ENCODE results near the gene CDKN2D. TPM values are rescaled to one million over a fixed set of nuclear protein-coding genes. Genes with fewer than 3 reads are reported as not detected.

Gene CDKN2D
- total and polyA plus RNA-seq, 2 of the 8 experiments (the other 6 are each of a cell fraction or from before 2014, with no cell fraction given): 3.0 to 4.0 TPM

- TF ChIP-seq TEAD4 (IDR thresholded peaks at IDR 0.05; ENCODE audit: low read depth, low read length) (0 out of 2 replicates have a peak, but pooled peaks have one; percentile 48), PHF8 (conservative IDR thresholded peaks at IDR 0.05; ENCODE audit: low read depth, low read length) (no peak)
- Histone ChIP-seq H3K9me3 (ENCODE audit: insufficient read depth in 2 of 2, low read depth in 1 of 2, low read length in 1 of 2) (no peaks in the 10 kb centered on the region), H3K18ac (ENCODE audit: extremely low read depth, low read length) (peak overlapping the region; percentile 25), H2BK5ac (ENCODE audit: low read depth, low read length) (0 out of 2 replicates have a peak overlapping the region, but pooled peaks have one; percentile 52), H3K4me2 (ENCODE audit: insufficient read depth in 1 of 2, low read depth in 2 of 2, low read length in 2 of 2) (peak overlapping the region; percentile 80 to 94), H3K56ac (replicated peaks; ENCODE audit: insufficient read length, low read depth, low read length) (peak overlapping the region; percentile 32), H3K36me3 (ENCODE audit: control insufficient read depth in 2 of 4, insufficient read depth in 4 of 4, low read length in 3 of 4) (no peaks in the 10 kb centered on the region), H2BK15ac (ENCODE audit: low read length) (0 out of 2 replicates have a peak overlapping the region, but pooled peaks have one; percentile 18), H3K27ac (ENCODE audit: low read depth, low read length) (no peak overlapping the region), H2BK20ac (ENCODE audit: low read length) (no peak overlapping the region), H3K4me3 (ENCODE audit: extremely low read depth in 1 of 4, insufficient read depth in 2 of 4, low read depth in 3 of 4, low read length in 4 of 4) (peak overlapping the region; percentile 79 to 98 (median 88)), H2BK120ac (replicated peaks; ENCODE audit: low read depth, low read length) (no peak overlapping the region), H3K79me2 (ENCODE audit: control insufficient read depth in 1 of 2, insufficient read depth in 2 of 2, low read length in 2 of 2) (peaks cover 0 to 9% of the 10 kb centered on the region in 2 experiments; a peak in 1 of 4 replicates), H4K20me1 (replicated peaks in 1 of 2; ENCODE audit: control insufficient read depth in 1 of 2, insufficient read depth in 2 of 2, low read length in 2 of 2) (no peaks in the 10 kb centered on the region), H3K4me1 (replicated peaks in 1 of 4; ENCODE audit: control insufficient read depth in 3 of 4, insufficient read depth in 4 of 4, low read length in 3 of 4) (peaks cover 0 to 11% (median 7%) of the 10 kb centered on the region in 4 experiments; a peak in 6 of 7 replicates), H2AK5ac (ENCODE audit: low read depth, low read length) (peak overlapping the region; percentile 70; the same call in 1 of the 2 replicates), H3K9ac (replicated peaks in 1 of 4; ENCODE audit: extremely low read depth in 1 of 4, low read depth in 3 of 4, low read length in 3 of 4) (peak overlapping the region; percentile 38 to 86 (median 70)), H3K4ac (replicated peaks; ENCODE audit: insufficient read length, low read depth, low read length) (no peak overlapping the region), H4K8ac (ENCODE audit: extremely low read depth, insufficient read depth, low read length) (peak overlapping the region; percentile 53), H3K14ac (ENCODE audit: insufficient read length) (no peak overlapping the region), H4K91ac (replicated peaks; ENCODE audit: insufficient read length, low read length) (no peak overlapping the region), H3K23ac (ENCODE audit: insufficient read length) (no peak overlapping the region), H3K23me2 (ENCODE audit: low read depth, low read length) (peaks cover 6% of the 10 kb centered on the region; the same call in 1 of the 2 replicates), H4K5ac (ENCODE audit: insufficient read length, low read depth, low read length) (peak overlapping the region; percentile 13), H2BK12ac (ENCODE audit: low read depth, low read length) (0 out of 2 replicates have a peak overlapping the region, but pooled peaks have one; percentile 29), H2AFZ (ENCODE audit: low read length) (no peak overlapping the region), H3K27me3 (replicated peaks in 1 of 4; ENCODE audit: control insufficient read depth in 3 of 4, extremely low read depth in 1 of 4, insufficient read depth in 3 of 4, low read length in 3 of 4) (no peaks in the 10 kb centered on the region), H3K79me1 (ENCODE audit: low read depth, low read length) (peaks cover 6% of the 10 kb centered on the region)
- POLR2A ChIA-PET (ENCODE audit: partially characterized antibody): interaction anchor here (0.7 to 4.4 kb wide), 12 partner anchors 9 to 53 kb away, joined by 3 to 26 read pairs (median 8); partner anchors contain the start of gene SLC44A2
- CTCF ChIA-PET (ENCODE audit: partially characterized antibody): interaction anchor here (1.0 to 5.1 kb wide), 5 partner anchors 9 to 41 kb away, joined by 3 to 46 read pairs (median 4); no protein-coding TSS in a partner anchor
- no peak for FAIRE-seq
- WGBS, 2 experiments (ENCODE audit: extremely low coverage in 1 of 2, insufficient coverage in 1 of 2, insufficient read length in 1 of 2, insufficient replicate concordance in 2 of 2, low coverage in 1 of 2, low lambda C conversion rate in 2 of 2, missing lambda C conversion rate in 1 of 2): 18% methylated on average over 16 of the region's 19 CpGs; no CpG with 5 or more reads in 1 of the 2 experiments
- peak in 1 of 2 experiments; percentile 57 for DNase-seq (ENCODE audit: low read depth in 1 of 2, low spot score in 2 of 2)
Observed at GRCh38 chr19:10603084-10603872, 34.5 kb upstream of the CDKN2D start.

All from H1 (cell line).